WTC11 (cell line): ENCODE results near the gene UMODL1. TPM values are rescaled to one million over a fixed set of nuclear protein-coding genes. Genes with fewer than 3 reads are reported as not detected.

Experiments
- ATAC-seq: fragments of 200-7000 bp; cut with Tn5 transposase; 2 replicates; pipeline ENCODE4 v1.10.0; 2021; ENCODE audit warnings: mild to moderate bottlenecking, moderate library complexity
- CTCF ChIA-PET: fragments of 300-600 bp; sonication (Branson Sonifier 250); formaldehyde crosslinking; loops from one replicate; lab custom pipeline; 2021; ENCODE audit warnings: antibody characterized with exemption; lab: Charles Lee
- POLR2A ChIA-PET: fragments of 350-600 bp; sonication (Branson Sonifier 250); formaldehyde crosslinking; loops from one replicate; lab custom pipeline; 2021; ENCODE audit warnings: antibody characterized with exemption; lab: Charles Lee
- DNase-seq: peaks from one replicate; pipeline ENCODE4 v3.0.0; 2021; ENCODE audit warnings: low spot score
- H3K27ac Mint-ChIP-seq: 2 replicates; pipeline ENCODE4 v1.8.0; 2021; ENCODE audit warnings: mixed read lengths
- H3K27me3 Mint-ChIP-seq: 2 replicates; pipeline ENCODE4 v1.8.0; 2021; ENCODE audit warnings: low read depth, mild to moderate bottlenecking, moderate library complexity, mixed read lengths
- H3K36me3 Mint-ChIP-seq: 2 replicates; pipeline ENCODE4 v1.8.0; 2021; ENCODE audit warnings: mixed read lengths
- H3K4me1 Mint-ChIP-seq: 2 replicates; pipeline ENCODE4 v1.8.0; 2022; ENCODE audit warnings: mixed read lengths
- H3K4me3 Mint-ChIP-seq: 2 replicates; pipeline ENCODE4 v1.8.0; 2021; ENCODE audit warnings: mild to moderate bottlenecking, moderate library complexity, mixed read lengths
- H3K9me3 Mint-ChIP-seq: 2 replicates; pipeline ENCODE4 v1.8.0; 2021; ENCODE audit warnings: mixed read lengths
- ATF6 ChIP-seq: sonication (generic); formaldehyde crosslinking; IDR thresholded peaks from 2 replicates; pipeline ENCODE4 v1.8.1; 2023; ENCODE audit warnings: mild to moderate bottlenecking, missing genetic modification reagents
- E2F5 ChIP-seq: sonication (generic); formaldehyde crosslinking; IDR thresholded peaks from 2 replicates; pipeline ENCODE4 v1.8.1; 2022; ENCODE audit warnings: mild to moderate bottlenecking, moderate library complexity, missing genetic modification reagents
- EMX1 ChIP-seq: fragments of 250-450 bp; sonication (Bioruptor Pico); IDR thresholded peaks from 2 replicates; pipeline ENCODE4 v1.8.0; 2021; ENCODE audit warnings: mild to moderate bottlenecking
- ETV6 ChIP-seq: sonication (generic); formaldehyde crosslinking; IDR thresholded peaks from 2 replicates; pipeline ENCODE4 v1.8.1; 2022; ENCODE audit warnings: mild to moderate bottlenecking, missing genetic modification reagents
- FOXJ3 ChIP-seq: sonication (generic); formaldehyde crosslinking; IDR thresholded peaks from 2 replicates; pipeline ENCODE4 v1.9.0; 2021; ENCODE audit warnings: missing genetic modification reagents, mild to moderate bottlenecking, borderline replicate concordance
- FOXP1 ChIP-seq: sonication (generic); formaldehyde crosslinking; IDR thresholded peaks from 2 replicates; pipeline ENCODE4 v1.8.0; 2022; ENCODE audit warnings: missing genetic modification reagents, mild to moderate bottlenecking, moderate library complexity, borderline replicate concordance
- GTF2I ChIP-seq: fragments of 250-450 bp; sonication (Bioruptor Pico); conservative IDR thresholded peaks from 2 replicates; pipeline ENCODE4 v1.4.0; 2021; ENCODE audit warnings: mild to moderate bottlenecking
- IRF2 ChIP-seq: sonication (generic); formaldehyde crosslinking; IDR thresholded peaks from 2 replicates; pipeline ENCODE4 v1.8.0; 2022; ENCODE audit warnings: low read depth, missing genetic modification reagents, borderline replicate concordance
- JUN ChIP-seq: sonication (generic); formaldehyde crosslinking; IDR thresholded peaks from 2 replicates; pipeline ENCODE4 v1.8.0; 2023; ENCODE audit warnings: mild to moderate bottlenecking, missing genetic modification reagents
- MYBL2 ChIP-seq: sonication (generic); formaldehyde crosslinking; IDR thresholded peaks from 2 replicates; pipeline ENCODE4 v1.8.1; 2023; ENCODE audit warnings: mild to moderate bottlenecking, moderate library complexity, missing genetic modification reagents
- NFATC4 ChIP-seq: fragments of 250-450 bp; sonication (Bioruptor Pico); IDR thresholded peaks from 2 replicates; pipeline ENCODE4 v1.9.0; 2021; ENCODE audit warnings: mild to moderate bottlenecking
- NFYB ChIP-seq: sonication (generic); formaldehyde crosslinking; conservative IDR thresholded peaks from 2 replicates; pipeline ENCODE4 v1.8.0; 2022; ENCODE audit warnings: low read depth, missing genetic modification reagents
- NR3C1 ChIP-seq: sonication (generic); formaldehyde crosslinking; conservative IDR thresholded peaks from 2 replicates; pipeline ENCODE4 v1.8.1; 2023; ENCODE audit warnings: low read depth, mild to moderate bottlenecking, missing genetic modification reagents
- RORB ChIP-seq: fragments of 250-450 bp; sonication (Bioruptor Pico); IDR thresholded peaks from 2 replicates; pipeline ENCODE4 v1.9.0; 2021; ENCODE audit warnings: mild to moderate bottlenecking
- SMAD4 ChIP-seq: sonication (generic); formaldehyde crosslinking; IDR thresholded peaks from 2 replicates; pipeline ENCODE4 v1.8.0; 2022; ENCODE audit warnings: mild to moderate bottlenecking, missing genetic modification reagents
- STAT6 ChIP-seq: sonication (generic); formaldehyde crosslinking; conservative IDR thresholded peaks from 2 replicates; pipeline ENCODE4 v1.8.1; 2023; ENCODE audit warnings: mild to moderate bottlenecking, low read depth, missing genetic modification reagents, moderate library complexity
- ZMAT4 ChIP-seq: fragments of 250-450 bp; sonication (Bioruptor Pico); IDR thresholded peaks from 2 replicates; pipeline ENCODE4 v1.9.0; 2021; ENCODE audit warnings: mild to moderate bottlenecking
- ZNF219 ChIP-seq: sonication (generic); formaldehyde crosslinking; IDR thresholded peaks from 2 replicates; pipeline ENCODE4 v1.8.0; 2023; ENCODE audit warnings: missing genetic modification reagents, mild to moderate bottlenecking, borderline replicate concordance
- ZNF423 ChIP-seq: fragments of 250-450 bp; sonication (Bioruptor Pico); IDR thresholded peaks from 2 replicates; pipeline ENCODE4 v2.1.2; 2022; ENCODE audit warnings: mild to moderate bottlenecking, moderate library complexity
- total RNA-seq: library from RNA; stranded (reverse); gene quantifications from 3 replicates; pipeline ENCODE4 v1.2.3, GENCODE V29; 2021
- TF ChIP-seq, protein P1 (sequence below): sonication (generic); formaldehyde crosslinking; IDR thresholded peaks from 2 replicates; pipeline ENCODE4 v1.8.1; 2023; ENCODE audit warnings: mild to moderate bottlenecking, missing genetic modification reagents, moderate library complexity
- TF ChIP-seq, protein P2 (sequence below): fragments of 200-600 bp; IDR thresholded peaks from 2 replicates; pipeline ENCODE4 v1.8.0; 2022; ENCODE audit warnings: antibody characterized with exemption
- TF ChIP-seq, protein P3 (sequence below): fragments of 250-450 bp; sonication (Bioruptor Pico); IDR thresholded peaks from 2 replicates; pipeline ENCODE4 v1.9.0; 2021; ENCODE audit warnings: mild to moderate bottlenecking, borderline replicate concordance

UMODL1 gene
- total RNA-seq, 1 experiment from 2014 or later: not detected

GRCh38 chr21:42068256-42068545 is 2.9 kb upstream of the UMODL1 start (continued):
- TF ChIP-seq IRF2 (no peak), E2F5 (CRISPR knock-in tag) (no peak), FOXJ3 (CRISPR knock-in tag) (no peak), ZNF423 (CRISPR knock-in tag) (no peak), RORB (CRISPR knock-in tag) (no peak), FOXP1 (CRISPR knock-in tag) (no peak), GTF2I (CRISPR knock-in tag) (no peak), NFATC4 (CRISPR knock-in tag) (no peak)
- TF ChIP-seq, protein P1, sequence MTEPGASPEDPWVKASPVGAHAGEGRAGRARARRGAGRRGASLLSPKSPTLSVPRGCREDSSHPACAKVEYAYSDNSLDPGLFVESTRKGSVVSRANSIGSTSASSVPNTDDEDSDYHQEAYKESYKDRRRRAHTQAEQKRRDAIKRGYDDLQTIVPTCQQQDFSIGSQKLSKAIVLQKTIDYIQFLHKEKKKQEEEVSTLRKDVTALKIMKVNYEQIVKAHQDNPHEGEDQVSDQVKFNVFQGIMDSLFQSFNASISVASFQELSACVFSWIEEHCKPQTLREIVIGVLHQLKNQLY (CRISPR knock-in tag): no peak
- TF ChIP-seq, protein P2, sequence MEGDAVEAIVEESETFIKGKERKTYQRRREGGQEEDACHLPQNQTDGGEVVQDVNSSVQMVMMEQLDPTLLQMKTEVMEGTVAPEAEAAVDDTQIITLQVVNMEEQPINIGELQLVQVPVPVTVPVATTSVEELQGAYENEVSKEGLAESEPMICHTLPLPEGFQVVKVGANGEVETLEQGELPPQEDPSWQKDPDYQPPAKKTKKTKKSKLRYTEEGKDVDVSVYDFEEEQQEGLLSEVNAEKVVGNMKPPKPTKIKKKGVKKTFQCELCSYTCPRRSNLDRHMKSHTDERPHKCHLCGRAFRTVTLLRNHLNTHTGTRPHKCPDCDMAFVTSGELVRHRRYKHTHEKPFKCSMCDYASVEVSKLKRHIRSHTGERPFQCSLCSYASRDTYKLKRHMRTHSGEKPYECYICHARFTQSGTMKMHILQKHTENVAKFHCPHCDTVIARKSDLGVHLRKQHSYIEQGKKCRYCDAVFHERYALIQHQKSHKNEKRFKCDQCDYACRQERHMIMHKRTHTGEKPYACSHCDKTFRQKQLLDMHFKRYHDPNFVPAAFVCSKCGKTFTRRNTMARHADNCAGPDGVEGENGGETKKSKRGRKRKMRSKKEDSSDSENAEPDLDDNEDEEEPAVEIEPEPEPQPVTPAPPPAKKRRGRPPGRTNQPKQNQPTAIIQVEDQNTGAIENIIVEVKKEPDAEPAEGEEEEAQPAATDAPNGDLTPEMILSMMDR: no peak
- TF ChIP-seq, protein P3, sequence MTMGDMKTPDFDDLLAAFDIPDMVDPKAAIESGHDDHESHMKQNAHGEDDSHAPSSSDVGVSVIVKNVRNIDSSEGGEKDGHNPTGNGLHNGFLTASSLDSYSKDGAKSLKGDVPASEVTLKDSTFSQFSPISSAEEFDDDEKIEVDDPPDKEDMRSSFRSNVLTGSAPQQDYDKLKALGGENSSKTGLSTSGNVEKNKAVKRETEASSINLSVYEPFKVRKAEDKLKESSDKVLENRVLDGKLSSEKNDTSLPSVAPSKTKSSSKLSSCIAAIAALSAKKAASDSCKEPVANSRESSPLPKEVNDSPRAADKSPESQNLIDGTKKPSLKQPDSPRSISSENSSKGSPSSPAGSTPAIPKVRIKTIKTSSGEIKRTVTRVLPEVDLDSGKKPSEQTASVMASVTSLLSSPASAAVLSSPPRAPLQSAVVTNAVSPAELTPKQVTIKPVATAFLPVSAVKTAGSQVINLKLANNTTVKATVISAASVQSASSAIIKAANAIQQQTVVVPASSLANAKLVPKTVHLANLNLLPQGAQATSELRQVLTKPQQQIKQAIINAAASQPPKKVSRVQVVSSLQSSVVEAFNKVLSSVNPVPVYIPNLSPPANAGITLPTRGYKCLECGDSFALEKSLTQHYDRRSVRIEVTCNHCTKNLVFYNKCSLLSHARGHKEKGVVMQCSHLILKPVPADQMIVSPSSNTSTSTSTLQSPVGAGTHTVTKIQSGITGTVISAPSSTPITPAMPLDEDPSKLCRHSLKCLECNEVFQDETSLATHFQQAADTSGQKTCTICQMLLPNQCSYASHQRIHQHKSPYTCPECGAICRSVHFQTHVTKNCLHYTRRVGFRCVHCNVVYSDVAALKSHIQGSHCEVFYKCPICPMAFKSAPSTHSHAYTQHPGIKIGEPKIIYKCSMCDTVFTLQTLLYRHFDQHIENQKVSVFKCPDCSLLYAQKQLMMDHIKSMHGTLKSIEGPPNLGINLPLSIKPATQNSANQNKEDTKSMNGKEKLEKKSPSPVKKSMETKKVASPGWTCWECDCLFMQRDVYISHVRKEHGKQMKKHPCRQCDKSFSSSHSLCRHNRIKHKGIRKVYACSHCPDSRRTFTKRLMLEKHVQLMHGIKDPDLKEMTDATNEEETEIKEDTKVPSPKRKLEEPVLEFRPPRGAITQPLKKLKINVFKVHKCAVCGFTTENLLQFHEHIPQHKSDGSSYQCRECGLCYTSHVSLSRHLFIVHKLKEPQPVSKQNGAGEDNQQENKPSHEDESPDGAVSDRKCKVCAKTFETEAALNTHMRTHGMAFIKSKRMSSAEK (CRISPR knock-in tag): no peak

GRCh38 chr21:42068592-42068991 is 2.5 kb upstream of the UMODL1 start:
- Mint-ChIP-seq H3K27me3 (no peaks in the 10 kb centered on the region), H3K27ac (0 out of 2 replicates have a peak overlapping the region, but pooled peaks have one; percentile 11), H3K9me3 (no peaks in the 10 kb centered on the region), H3K4me1 (peaks cover 19% of the 10 kb centered on the region), H3K36me3 (no peaks in the 10 kb centered on the region), H3K4me3 (no peak overlapping the region)
- TF ChIP-seq JUN (CRISPR knock-in tag) (no peak), ZMAT4 (CRISPR knock-in tag) (no peak), MYBL2 (CRISPR knock-in tag) (no peak), FOXJ3 (CRISPR knock-in tag) (no peak), EMX1 (no peak), STAT6 (no peak), ETV6 (CRISPR knock-in tag) (no peak), ATF6 (CRISPR knock-in tag) (no peak), ZNF219 (CRISPR knock-in tag) (no peak), NR3C1 (CRISPR knock-in tag) (no peak), NFYB (CRISPR knock-in tag) (no peak), SMAD4 (no peak)
- TF ChIP-seq, protein P1 (CRISPR knock-in tag): no peak
- ATAC-seq (no peak), DNase-seq (no peak)
- ChIA-PET CTCF (no interaction called here), POLR2A (no interaction called here)
